Coronary artery (tissue), 2 donors: ENCODE data around the gene FAM187B.

Experiments used
- DNase-seq: peaks from one replicate; pipeline ENCODE4 v3.0.0-alpha.2; 2017; ENCODE audit warnings: low spot score
- H3K27ac ChIP-seq, 2 donors: fragments of 200-600 bp; sonication (generic); one replicate each; pipeline ENCODE4 v1.5.1; 2016 to 2019
- H3K4me3 ChIP-seq: fragments of 200-600 bp; sonication (generic); 2 replicates; pipeline ENCODE4 v1.5.1; 2016; ENCODE audit warnings: mild to moderate bottlenecking, moderate library complexity
- CTCF ChIP-seq: fragments of 200-600 bp; sonication (generic); IDR thresholded peaks from one replicate; pipeline ENCODE4 v1.5.1; 2019; ENCODE audit warnings: antibody characterized with exemption

The FAM187B gene

GRCh38 chr19:35271546-35271945, 43.0 kb upstream of the FAM187B start:
- no peak for TF ChIP-seq CTCF
- Histone ChIP-seq H3K4me3 (no peak overlapping the region), H3K27ac (no peak overlapping the region)
- no peak for DNase-seq

GRCh38 chr19:35270381-35270811, 41.9 kb upstream of the FAM187B start:
- H3K27ac ChIP-seq, result peak overlapping the region in 1 of 2 donors; percentile 97
- H3K4me3 ChIP-seq, result peak overlapping the region; percentile 90
- DNase-seq, result no peak
- no peak for TF ChIP-seq CTCF

DNA sequence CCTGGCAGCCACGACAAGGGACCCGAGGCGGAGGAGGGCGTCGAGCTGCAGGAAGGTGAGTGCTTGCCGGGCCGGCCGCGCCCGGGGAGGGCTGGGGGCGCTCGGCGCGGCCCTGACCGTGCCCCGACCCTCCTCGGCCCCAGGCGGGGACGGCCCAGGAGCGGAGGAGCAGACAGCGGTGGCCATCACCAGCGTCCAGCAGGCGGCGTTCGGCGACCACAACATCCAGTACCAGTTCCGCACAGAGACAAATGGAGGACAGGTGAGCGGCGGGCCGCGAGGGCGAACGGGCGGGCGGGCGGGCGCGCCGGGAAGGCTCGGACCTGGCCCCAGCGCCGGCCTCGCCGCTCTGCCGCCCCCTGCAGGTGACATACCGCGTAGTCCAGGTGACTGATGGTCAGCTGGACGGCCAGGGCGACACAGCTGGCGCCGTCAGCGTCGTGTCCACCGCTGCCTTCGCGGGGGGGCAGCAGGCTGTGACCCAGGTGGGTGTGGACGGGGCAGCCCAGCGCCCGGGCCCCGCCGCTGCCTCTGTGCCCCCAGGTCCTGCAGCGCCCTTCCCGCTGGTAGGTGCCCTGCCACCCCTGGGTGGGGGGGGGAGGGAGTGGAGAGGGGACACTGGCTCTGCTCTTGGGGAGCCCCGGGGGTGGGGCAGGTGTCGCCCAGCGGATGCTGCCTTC, 41.0 kb upstream of the FAM187B start:
- Histone ChIP-seq H3K27ac (peak overlapping the region; percentile 86 to 97), H3K4me3 (peak overlapping the region; percentile 90)
- TF ChIP-seq CTCF, result peak; percentile 70
- DNase-seq, result peak; percentile 87

- TF ChIP-seq CTCF, result no peak
- peak within 1 kb of the TSS; percentile 90 for H3K4me3 ChIP-seq
- H3K27ac ChIP-seq, result peak within 1 kb of the TSS; percentile 91 to 97
- DNase-seq, result no peak
These were observed 40.2 kb upstream of the FAM187B start, which contains the start of gene USF2 for GRCh38 chr19:35268536-35269437. Gene USF2, plus strand, starts transcription at chr19:35268962. Its CDS starts 140 bp downstream, at chr19:35269102.

- peak; percentile 79 for DNase-seq
- peak overlapping the region; percentile 91 to 97 for H3K27ac ChIP-seq
- TF ChIP-seq CTCF, result no peak
- peak overlapping the region; percentile 90 for H3K4me3 ChIP-seq
These were observed 39.4 kb upstream of the FAM187B start for GRCh38 chr19:35267818-35268535.

DNA sequence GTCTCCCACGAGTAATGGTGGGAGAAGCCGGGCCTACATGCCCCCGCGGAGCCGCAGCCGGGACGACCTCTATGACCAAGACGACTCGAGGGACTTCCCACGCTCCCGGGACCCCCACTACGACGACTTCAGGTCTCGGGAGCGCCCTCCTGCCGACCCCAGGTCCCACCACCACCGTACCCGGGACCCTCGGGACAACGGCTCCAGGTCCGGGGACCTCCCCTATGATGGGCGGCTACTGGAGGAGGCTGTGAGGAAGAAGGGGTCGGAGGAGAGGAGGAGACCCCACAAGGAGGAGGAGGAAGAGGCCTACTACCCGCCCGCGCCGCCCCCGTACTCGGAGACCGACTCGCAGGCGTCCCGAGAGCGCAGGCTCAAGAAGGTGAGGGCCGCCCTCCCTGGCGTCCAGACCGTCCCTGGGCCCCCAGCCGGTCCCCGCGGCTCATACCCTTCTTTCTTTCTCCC, 38.8 kb upstream of the FAM187B start:
- Histone ChIP-seq H3K27ac (peak overlapping the region; percentile 91 to 97), H3K4me3 (peak overlapping the region; percentile 90)
- TF ChIP-seq CTCF, result no peak
- peak; percentile 78 for DNase-seq
